Neural crest cell (in vitro differentiated cells): ENCODE data around the gene LIN52. TPM values are rescaled to one million over a fixed set of nuclear protein-coding genes. Genes with fewer than 3 reads are reported as not detected.

ENCODE experiments used
- DNase-seq: peaks from one replicate; pipeline ENCODE4 v3.0.0; 2021; ENCODE audit warnings: low read depth, mixed read lengths, low spot score
- H3K27ac Mint-ChIP-seq: one replicate; pipeline ENCODE4 v1.8.0; 2021; ENCODE audit warnings: mild to moderate bottlenecking, mixed read lengths; ENCODE audit not compliant: unreplicated experiment
- H3K27me3 Mint-ChIP-seq: 2 replicates; pipeline ENCODE4 v1.8.0; 2021; ENCODE audit warnings: low read depth, mild to moderate bottlenecking, mixed read lengths
- H3K36me3 Mint-ChIP-seq: 2 replicates; pipeline ENCODE4 v1.8.0; 2021; ENCODE audit warnings: low read depth, mild to moderate bottlenecking, mixed read lengths
- H3K4me1 Mint-ChIP-seq: 2 replicates; pipeline ENCODE4 v1.8.0; 2021; ENCODE audit warnings: mixed read lengths
- H3K4me3 Mint-ChIP-seq: one replicate; pipeline ENCODE4 v1.8.0; 2021; ENCODE audit warnings: mild to moderate bottlenecking, mixed read lengths
- H3K9me3 Mint-ChIP-seq: 2 replicates; pipeline ENCODE4 v1.8.0; 2021; ENCODE audit warnings: mixed read lengths
- total RNA-seq: library from RNA; stranded (reverse); gene quantifications from 2 replicates; pipeline ENCODE4 v1.2.1, GENCODE V29; 2021
- TF ChIP-seq, protein P1 (sequence below): fragments of 200-600 bp; sonication (generic); conservative IDR thresholded peaks from 2 replicates; pipeline ENCODE4 v1.5.0; 2021; ENCODE audit warnings: antibody characterized with exemption, mild to moderate bottlenecking

LIN52 gene
- total RNA-seq, 1 donor from 2014 or later, result 22.4 TPM

DNA sequence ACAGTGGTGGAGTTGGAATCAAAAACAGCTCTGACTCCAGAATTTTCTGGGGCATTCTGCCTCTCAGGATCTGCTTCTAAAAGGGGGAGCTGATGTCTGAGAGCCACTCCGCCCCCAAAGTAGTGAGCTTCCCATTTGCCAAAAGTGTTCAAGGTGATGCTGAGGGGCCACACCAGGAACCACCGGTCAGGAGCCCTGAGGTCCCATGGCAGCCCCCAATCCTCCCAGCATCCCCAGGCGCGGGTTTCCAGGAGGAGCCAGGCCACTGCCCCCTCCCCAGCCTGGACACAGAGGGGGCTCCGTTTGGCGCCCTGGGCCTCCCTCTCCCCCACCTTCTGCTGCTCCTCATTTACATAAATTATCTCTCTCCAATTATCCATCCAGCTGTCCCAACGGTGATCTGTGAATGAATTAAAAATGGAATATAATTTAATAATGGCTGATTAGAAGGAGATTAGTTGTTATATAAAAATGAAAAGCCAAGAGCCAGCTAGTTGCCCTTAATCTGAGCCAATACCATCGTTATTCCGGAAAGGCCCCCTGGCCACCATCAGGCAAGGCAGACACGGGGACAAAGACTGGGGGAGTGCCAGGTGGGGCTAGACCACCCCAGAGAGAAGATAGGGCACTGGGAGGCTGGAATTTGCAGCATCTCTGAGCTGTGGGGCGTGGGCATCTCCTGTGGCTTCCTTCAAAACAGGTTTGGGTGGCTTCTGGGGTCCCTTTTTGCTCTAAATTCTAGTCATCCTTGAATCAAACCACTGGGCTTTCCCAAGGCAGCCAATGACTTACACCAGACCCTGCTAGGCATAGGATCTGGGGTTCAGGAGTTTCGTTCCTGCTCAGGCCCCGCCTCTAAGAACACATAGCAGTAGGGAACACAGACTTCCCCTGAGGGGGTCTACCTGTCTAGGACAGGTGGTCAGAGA lies 134.8 kb downstream of the LIN52 start:
- H3K4me1 Mint-ChIP-seq, result no peaks in the 10 kb centered on the region
- TF ChIP-seq, protein P1, sequence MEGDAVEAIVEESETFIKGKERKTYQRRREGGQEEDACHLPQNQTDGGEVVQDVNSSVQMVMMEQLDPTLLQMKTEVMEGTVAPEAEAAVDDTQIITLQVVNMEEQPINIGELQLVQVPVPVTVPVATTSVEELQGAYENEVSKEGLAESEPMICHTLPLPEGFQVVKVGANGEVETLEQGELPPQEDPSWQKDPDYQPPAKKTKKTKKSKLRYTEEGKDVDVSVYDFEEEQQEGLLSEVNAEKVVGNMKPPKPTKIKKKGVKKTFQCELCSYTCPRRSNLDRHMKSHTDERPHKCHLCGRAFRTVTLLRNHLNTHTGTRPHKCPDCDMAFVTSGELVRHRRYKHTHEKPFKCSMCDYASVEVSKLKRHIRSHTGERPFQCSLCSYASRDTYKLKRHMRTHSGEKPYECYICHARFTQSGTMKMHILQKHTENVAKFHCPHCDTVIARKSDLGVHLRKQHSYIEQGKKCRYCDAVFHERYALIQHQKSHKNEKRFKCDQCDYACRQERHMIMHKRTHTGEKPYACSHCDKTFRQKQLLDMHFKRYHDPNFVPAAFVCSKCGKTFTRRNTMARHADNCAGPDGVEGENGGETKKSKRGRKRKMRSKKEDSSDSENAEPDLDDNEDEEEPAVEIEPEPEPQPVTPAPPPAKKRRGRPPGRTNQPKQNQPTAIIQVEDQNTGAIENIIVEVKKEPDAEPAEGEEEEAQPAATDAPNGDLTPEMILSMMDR, result no peak
- no peak overlapping the region for H3K27ac Mint-ChIP-seq
- no peak for DNase-seq
- no peak overlapping the region for H3K4me3 Mint-ChIP-seq
- H3K36me3 Mint-ChIP-seq, result no peaks in the 10 kb centered on the region
- peaks cover 20% of the 10 kb centered on the region for H3K27me3 Mint-ChIP-seq
- H3K9me3 Mint-ChIP-seq, result no peaks in the 10 kb centered on the region

DNA sequence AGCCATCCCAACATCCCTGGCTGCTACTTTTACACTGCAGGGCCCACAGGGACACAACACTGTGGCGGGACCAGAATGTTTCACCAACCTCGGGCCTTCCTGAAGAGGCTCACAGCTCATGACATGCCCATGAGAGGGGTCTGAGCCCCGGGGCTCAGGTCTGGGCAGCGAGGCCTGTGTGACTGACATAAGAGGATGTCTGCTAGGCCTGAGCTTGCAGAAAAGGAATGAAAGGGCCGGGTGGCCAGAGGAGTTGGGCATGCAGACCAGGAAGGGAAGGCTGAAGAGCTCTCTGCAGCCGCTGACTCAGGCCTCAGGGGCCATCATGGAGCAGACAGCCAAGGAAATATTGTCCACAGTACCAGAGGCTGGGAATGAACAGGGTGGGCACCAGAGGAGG lies 136.2 kb downstream of the LIN52 start:
- H3K4me1 Mint-ChIP-seq, result no peaks in the 10 kb centered on the region
- DNase-seq, result no peak
- H3K36me3 Mint-ChIP-seq, result no peaks in the 10 kb centered on the region
- no peak overlapping the region for H3K27ac Mint-ChIP-seq
- peaks cover 20% of the 10 kb centered on the region for H3K27me3 Mint-ChIP-seq
- TF ChIP-seq, protein P1, result no peak
- no peaks in the 10 kb centered on the region for H3K9me3 Mint-ChIP-seq
- no peak overlapping the region for H3K4me3 Mint-ChIP-seq

DNA sequence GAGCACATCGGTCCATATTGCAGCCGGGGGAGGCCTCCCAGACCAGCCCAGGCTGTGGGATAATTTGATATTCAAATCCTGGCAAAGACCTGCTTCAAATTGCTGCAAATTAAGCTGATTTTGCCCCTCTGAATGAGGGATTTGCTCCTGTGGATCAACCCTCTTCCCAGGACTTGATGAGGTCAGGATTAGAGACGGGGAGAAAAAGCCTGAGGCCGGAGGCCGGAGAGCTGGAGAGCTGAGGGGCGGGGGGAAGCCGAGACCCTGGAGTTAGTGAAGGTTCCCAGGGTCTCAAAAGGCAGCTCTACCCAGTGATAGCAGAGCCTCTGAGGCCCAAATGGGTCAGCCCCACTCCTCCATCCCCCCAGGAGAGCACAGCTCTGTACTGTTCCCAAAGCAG lies 137.0 kb downstream of the LIN52 start:
- Mint-ChIP-seq H3K4me3 (no peak overlapping the region), H3K27me3 (peaks cover 18% of the 10 kb centered on the region), H3K4me1 (no peaks in the 10 kb centered on the region), H3K36me3 (no peaks in the 10 kb centered on the region), H3K9me3 (no peaks in the 10 kb centered on the region), H3K27ac (no peak overlapping the region)
- no peak for DNase-seq
- TF ChIP-seq, protein P1, result no peak

DNA sequence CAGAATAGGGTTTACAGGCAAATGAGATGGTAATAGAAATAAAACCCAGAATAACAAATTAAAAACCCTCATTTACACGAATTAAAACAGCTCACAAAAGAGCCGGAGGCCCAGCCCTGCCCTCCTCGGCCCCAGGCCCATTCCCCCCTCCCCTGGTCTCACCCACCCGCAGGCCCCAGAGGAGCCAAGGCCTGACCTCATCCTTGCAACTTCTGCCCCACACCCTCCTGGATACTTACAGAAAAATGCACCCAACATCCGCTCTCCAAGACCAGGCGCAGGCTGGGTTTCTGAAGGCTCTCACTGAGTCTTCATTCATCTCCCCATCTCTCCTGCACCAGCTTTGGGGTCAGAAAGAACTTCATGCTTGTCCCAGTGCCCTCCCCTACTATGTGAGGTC lies 138.3 kb downstream of the LIN52 start:
- no peak overlapping the region for H3K27ac Mint-ChIP-seq
- H3K4me1 Mint-ChIP-seq, result no peaks in the 10 kb centered on the region
- no peaks in the 10 kb centered on the region for H3K36me3 Mint-ChIP-seq
- no peak for DNase-seq
- peaks cover 21% of the 10 kb centered on the region for H3K27me3 Mint-ChIP-seq
- TF ChIP-seq, protein P1, result no peak
- H3K4me3 Mint-ChIP-seq, result no peak overlapping the region
- no peaks in the 10 kb centered on the region for H3K9me3 Mint-ChIP-seq

DNA sequence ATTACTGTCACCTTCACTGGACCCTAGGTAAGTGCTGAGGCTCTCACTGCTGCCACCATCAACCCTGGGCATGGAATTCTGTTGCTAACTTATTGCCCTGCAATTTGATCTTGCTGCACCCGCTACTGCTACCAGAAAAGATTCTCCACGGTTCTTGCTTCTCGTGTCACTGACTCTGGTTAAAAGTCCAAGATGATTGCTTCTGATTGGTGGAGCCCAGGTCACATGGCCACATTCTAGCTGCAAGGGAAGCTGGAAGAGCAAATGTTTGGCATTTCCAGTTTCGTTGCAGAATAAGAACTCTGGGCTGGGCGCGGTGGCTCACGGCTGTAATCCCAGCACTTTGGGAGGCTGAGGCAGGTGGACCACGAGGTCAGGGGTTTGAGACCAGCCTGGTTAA lies 147.0 kb downstream of the LIN52 start:
- no peaks in the 10 kb centered on the region for H3K4me1 Mint-ChIP-seq
- no peak for DNase-seq
- H3K4me3 Mint-ChIP-seq, result no peak overlapping the region
- peaks cover 90% of the 10 kb centered on the region for H3K27me3 Mint-ChIP-seq
- H3K9me3 Mint-ChIP-seq, result peaks cover 7% of the 10 kb centered on the region
- H3K27ac Mint-ChIP-seq, result no peak overlapping the region
- peaks cover 2% of the 10 kb centered on the region for H3K36me3 Mint-ChIP-seq
- TF ChIP-seq, protein P1, result no peak
